ENCODE results near the gene KBTBD7.

- no peak for TF ChIP-seq CTCF (IDR thresholded peaks at IDR 0.05)
- no peak for TF ChIP-seq POLR2A (IDR thresholded peaks at IDR 0.05)
Measured at GRCh38 chr13:41178040-41178439, 16.3 kb downstream of the KBTBD7 start.
